Thymus (tissue), 14 donors: ENCODE measurements around the gene TOX3. TPM values are rescaled to one million over a fixed set of nuclear protein-coding genes. Genes with fewer than 3 reads are reported as not detected.
A peak's percentile ranks its signal among the peaks of the same experiment; 100 is the strongest.

Experiments
- DNase-seq, 9 donors: peaks; one replicate each; pipeline ENCODE4 v3.0.0-alpha.2; 2013; ENCODE audit warnings: low spot score in 9 of 9, low read depth in 6 of 9, missing footprints in 1 of 9
- H3K27ac ChIP-seq, 2 donors: one replicate each; pipeline ENCODE4 v1.5.1; 2013; ENCODE audit warnings: control low read depth in 1 of 2, low read depth in 1 of 2, low read length in 1 of 2, mild to moderate bottlenecking in 1 of 2, moderate library complexity in 1 of 2
- H3K27me3 ChIP-seq, 2 donors: one replicate each; pipeline ENCODE4 v1.5.1; 2013; ENCODE audit warnings: low read length in 1 of 2; ENCODE audit not compliant: control insufficient read depth in 2 of 2, insufficient read depth in 1 of 2
- H3K36me3 ChIP-seq, 2 donors: one replicate each; pipeline ENCODE4 v1.5.1; 2013; ENCODE audit warnings: low read length in 1 of 2, mild to moderate bottlenecking in 1 of 2, moderate library complexity in 1 of 2; ENCODE audit not compliant: control insufficient read depth in 2 of 2, insufficient read depth in 2 of 2
- H3K4me1 ChIP-seq, 2 donors: one replicate each; pipeline ENCODE4 v1.5.1; 2013; ENCODE audit warnings: low read length in 2 of 2; ENCODE audit not compliant: control insufficient read depth in 2 of 2, insufficient read depth in 2 of 2
- H3K4me3 ChIP-seq, 2 donors: one replicate each; pipeline ENCODE4 v1.5.1; 2013; ENCODE audit warnings: low read length in 2 of 2, control low read depth in 1 of 2, mild to moderate bottlenecking in 1 of 2
- H3K9me3 ChIP-seq, 2 donors: one replicate each; pipeline ENCODE4 v1.5.1; 2013; ENCODE audit warnings: low read length in 1 of 2, mild to moderate bottlenecking in 1 of 2; ENCODE audit not compliant: control insufficient read depth in 2 of 2, insufficient read depth in 1 of 2
- WGBS: extraction: QIAGEN DNeasy Blood & Tissue Kit; methylation state at CpG from one replicate; pipeline ENCODE4 v1.1.7; 2013; 5-methylcytosine and 5-hydroxymethylcytosine counted together
- long read RNA-seq, 10 donors: transcript quantifications; one replicate each; lab custom pipeline, GENCODE V29; 2026
- polyA plus RNA-seq: library from polyadenylated mRNA; stranded (reverse); fragments of 200-250 nt; gene quantifications from one replicate; pipeline ENCODE4 v1.2.3, GENCODE V29; 2013
- total RNA-seq: library from RNA; stranded (reverse); fragments of 120-200 nt; gene quantifications from one replicate; pipeline ENCODE4 v1.2.4, GENCODE V29; 2013
- donor health status: healthy.

Gene TOX3
- total RNA-seq: 0.90 TPM
- polyA plus RNA-seq: 0.87 TPM
- long read RNA-seq, donor 1: 0 reads
- long read RNA-seq, donor 2: 0 reads
- long read RNA-seq, donor 3, partial matches to known transcripts: 0 of 1 reads
- long read RNA-seq, donor 3, other reads (novel, unspliced or antisense): 0 of 1 reads
- long read RNA-seq, donor 4, partial matches to known transcripts: 5 of 5 reads
- long read RNA-seq, donor 4, other reads (novel, unspliced or antisense): 0 of 5 reads
- long read RNA-seq, donor 5, partial matches to known transcripts: 0 of 2 reads
- long read RNA-seq, donor 5, other reads (novel, unspliced or antisense): 0 of 2 reads
- long read RNA-seq, donor 6, partial matches to known transcripts: 0 of 1 reads
- long read RNA-seq, donor 6, other reads (novel, unspliced or antisense): 0 of 1 reads
- long read RNA-seq, donor 7, partial matches to known transcripts: 0 of 2 reads
- long read RNA-seq, donor 7, other reads (novel, unspliced or antisense): 0 of 2 reads
- long read RNA-seq, donor 8: 0 reads
- long read RNA-seq, donor 9, partial matches to known transcripts: 0 of 1 reads
- long read RNA-seq, donor 9, other reads (novel, unspliced or antisense): 0 of 1 reads
- long read RNA-seq, donor 10: 0 reads

- 3% methylated on average over 80 of the region's 83 CpGs for WGBS
- DNase-seq: peak in 1 of 9 donors; percentile 1
- Histone ChIP-seq H3K36me3 (no peaks in the 10 kb centered on the region), H3K27me3 (peaks cover 43 to 46% of the 10 kb centered on the region in 2 donors), H3K27ac (no peak within 1 kb of the TSS), H3K4me3 (peak within 1 kb of the TSS; percentile 22 to 33), H3K4me1 (no peaks in the 10 kb centered on the region), H3K9me3 (no peaks in the 10 kb centered on the region)
Measured at GRCh38 chr16:52547004-52547833, at the start of gene TOX3. Gene TOX3 (minus strand): TSS chr16:52547143. CDS start chr16:52546723, 420 bp downstream.

- H3K36me3 ChIP-seq: no peaks in the 10 kb centered on the region
- no peaks in the 10 kb centered on the region for H3K4me1 ChIP-seq
- H3K27ac ChIP-seq: no peak overlapping the region
- H3K4me3 ChIP-seq: no peak overlapping the region
- H3K9me3 ChIP-seq: no peaks in the 10 kb centered on the region
- no peaks in the 10 kb centered on the region for H3K27me3 ChIP-seq
- DNase-seq: no peak
- 87% methylated on average over 2 of the region's 2 CpGs for WGBS
Measured at GRCh38 chr16:52592778-52593177, 45.8 kb upstream of the TOX3 start.

- Histone ChIP-seq H3K27me3 (no peaks in the 10 kb centered on the region), H3K27ac (no peak overlapping the region), H3K4me3 (no peak overlapping the region), H3K36me3 (no peaks in the 10 kb centered on the region), H3K4me1 (no peaks in the 10 kb centered on the region), H3K9me3 (no peaks in the 10 kb centered on the region)
- WGBS: 67% methylated on average over 5 of the region's 5 CpGs
- no peak for DNase-seq
Measured at GRCh38 chr16:52591934-52592592, 45.1 kb upstream of the TOX3 start.

- Histone ChIP-seq H3K36me3 (no peaks in the 10 kb centered on the region), H3K27me3 (no peaks in the 10 kb centered on the region), H3K9me3 (no peaks in the 10 kb centered on the region), H3K4me3 (no peak overlapping the region), H3K27ac (no peak overlapping the region), H3K4me1 (no peaks in the 10 kb centered on the region)
- 73% methylated on average over 5 of the region's 5 CpGs for WGBS
- DNase-seq: no peak
Measured at GRCh38 chr16:52591471-52591870, 44.5 kb upstream of the TOX3 start.

- Histone ChIP-seq H3K36me3 (no peaks in the 10 kb centered on the region), H3K27me3 (no peaks in the 10 kb centered on the region), H3K4me3 (no peak overlapping the region), H3K27ac (no peak overlapping the region), H3K9me3 (no peaks in the 10 kb centered on the region), H3K4me1 (no peaks in the 10 kb centered on the region)
- WGBS: 94% methylated on average over 2 of the region's 2 CpGs
- DNase-seq: no peak
Measured at GRCh38 chr16:52586159-52586558, 39.2 kb upstream of the TOX3 start.

GRCh38 chr16:52584354-52585320 is 37.7 kb upstream of the TOX3 start:
- Histone ChIP-seq H3K27ac (no peak overlapping the region), H3K27me3 (no peaks in the 10 kb centered on the region), H3K4me1 (no peaks in the 10 kb centered on the region), H3K9me3 (no peaks in the 10 kb centered on the region), H3K4me3 (no peak overlapping the region), H3K36me3 (no peaks in the 10 kb centered on the region)
- no peak for DNase-seq
- 81% methylated on average over 5 of the region's 5 CpGs for WGBS

- no peaks in the 10 kb centered on the region for H3K36me3 ChIP-seq
- H3K9me3 ChIP-seq: no peaks in the 10 kb centered on the region
Measured at GRCh38 chr16:52581530-52581929, 34.6 kb upstream of the TOX3 start.

GRCh38 chr16:52580488-52580887 is 33.5 kb upstream of the TOX3 start:
- Histone ChIP-seq H3K9me3 (no peaks in the 10 kb centered on the region), H3K27ac (no peak overlapping the region), H3K4me3 (no peak overlapping the region), H3K27me3 (no peaks in the 10 kb centered on the region), H3K4me1 (no peaks in the 10 kb centered on the region), H3K36me3 (no peaks in the 10 kb centered on the region)
- 73% methylated on average over 3 of the region's 3 CpGs for WGBS
- no peak for DNase-seq

More at GRCh38 chr16:52581530-52581929, 34.6 kb upstream of the TOX3 start:
- no peaks in the 10 kb centered on the region for H3K27me3 ChIP-seq
- WGBS: 95% methylated on average over 4 of the region's 4 CpGs
- no peak overlapping the region for H3K4me3 ChIP-seq
- DNase-seq: no peak
- no peak overlapping the region for H3K27ac ChIP-seq
- no peaks in the 10 kb centered on the region for H3K4me1 ChIP-seq
